NB4 (cell line): ENCODE measurements around the gene PSMB3.

Source experiments
- DNase-seq: peaks from one replicate; pipeline ENCODE4 v3.0.0; 2010; ENCODE audit warnings: low read depth
- H3K4me3 ChIP-seq: one replicate; pipeline ENCODE4 v1.5.1; 2011; ENCODE audit warnings: mild to moderate bottlenecking, low read depth, low read length, moderate library complexity
- MYC ChIP-seq: IDR thresholded peaks from 2 replicates; pipeline ENCODE4 v1.6.1; 2011; ENCODE audit warnings: low read depth, low read length
- POLR2A ChIP-seq: IDR thresholded peaks from 2 replicates; pipeline ENCODE4 v1.6.1; 2011; ENCODE audit warnings: mild to moderate bottlenecking; ENCODE audit not compliant: insufficient read length; ENCODE audit errors: extremely low read depth
- TF ChIP-seq, protein P1 (sequence below): IDR thresholded peaks from 2 replicates; pipeline ENCODE4 v1.6.1; 2011; ENCODE audit warnings: low read depth, low read length
- TF ChIP-seq, protein P2 (sequence below): IDR thresholded peaks from one replicate; pipeline ENCODE4 v1.5.1; 2012; ENCODE audit warnings: low read depth, low read length

The PSMB3 gene

DNA sequence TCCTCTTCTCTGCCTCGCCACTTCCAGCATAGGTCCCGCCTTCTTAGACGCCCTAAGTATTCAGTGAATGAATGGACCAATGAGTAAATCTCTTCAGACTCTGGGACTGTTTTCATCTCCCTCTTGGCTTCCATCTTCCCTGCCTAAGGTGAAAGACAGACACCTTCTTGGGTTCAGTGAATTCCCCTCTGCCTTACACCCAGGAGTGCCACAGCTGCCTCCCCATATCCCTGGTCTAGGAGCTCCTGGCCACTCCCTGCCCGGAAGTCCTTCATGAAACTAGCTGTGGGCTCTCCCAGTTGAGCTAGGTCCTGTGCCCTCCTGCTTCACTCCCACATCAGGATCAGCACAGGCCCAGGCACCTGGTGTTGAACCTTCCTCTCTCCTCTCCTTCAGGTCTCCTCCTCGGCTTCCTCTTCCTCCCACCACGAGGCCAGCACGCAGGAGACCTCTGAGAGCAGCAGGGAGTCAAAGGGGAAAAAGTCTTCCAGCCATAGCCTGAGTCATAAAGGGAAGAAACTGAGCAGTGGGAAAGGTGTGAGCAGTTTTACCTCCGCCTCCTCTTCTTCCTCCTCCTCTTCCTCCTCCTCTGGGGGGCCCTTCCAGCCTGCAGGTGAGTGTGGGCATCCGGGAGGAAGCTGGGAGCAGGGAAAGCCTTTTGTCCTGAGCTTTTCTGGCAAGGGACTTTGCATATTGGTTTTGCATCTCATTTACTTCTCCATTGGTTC lies 37.2 kb upstream of the PSMB3 start:
- no peak overlapping the region for H3K4me3 ChIP-seq

DNA sequence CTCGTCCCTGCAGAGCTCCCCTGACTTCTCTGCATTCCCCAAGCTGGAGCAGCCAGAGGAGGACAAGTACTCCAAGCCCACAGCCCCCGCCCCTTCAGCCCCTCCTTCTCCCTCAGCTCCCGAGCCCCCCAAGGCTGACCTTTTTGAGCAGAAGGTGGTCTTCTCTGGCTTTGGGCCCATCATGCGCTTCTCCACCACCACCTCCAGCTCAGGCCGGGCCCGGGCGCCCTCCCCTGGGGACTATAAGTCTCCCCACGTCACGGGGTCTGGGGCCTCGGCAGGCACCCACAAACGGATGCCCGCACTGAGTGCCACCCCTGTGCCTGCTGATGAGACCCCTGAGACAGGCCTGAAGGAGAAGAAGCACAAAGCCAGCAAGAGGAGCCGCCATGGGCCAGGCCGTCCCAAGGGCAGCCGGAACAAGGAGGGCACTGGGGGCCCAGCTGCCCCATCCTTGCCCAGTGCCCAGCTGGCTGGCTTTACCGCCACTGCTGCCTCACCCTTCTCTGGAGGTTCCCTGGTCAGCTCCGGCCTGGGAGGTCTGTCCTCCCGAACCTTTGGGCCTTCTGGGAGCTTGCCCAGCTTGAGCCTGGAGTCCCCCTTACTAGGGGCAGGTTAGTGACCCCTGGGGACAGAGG lies 36.1 kb upstream of the PSMB3 start:
- DNase-seq: no peak
- TF ChIP-seq MYC (no peak), POLR2A (no peak)
- TF ChIP-seq, protein P1, sequence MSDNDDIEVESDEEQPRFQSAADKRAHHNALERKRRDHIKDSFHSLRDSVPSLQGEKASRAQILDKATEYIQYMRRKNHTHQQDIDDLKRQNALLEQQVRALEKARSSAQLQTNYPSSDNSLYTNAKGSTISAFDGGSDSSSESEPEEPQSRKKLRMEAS: no peak
- TF ChIP-seq, protein P2, sequence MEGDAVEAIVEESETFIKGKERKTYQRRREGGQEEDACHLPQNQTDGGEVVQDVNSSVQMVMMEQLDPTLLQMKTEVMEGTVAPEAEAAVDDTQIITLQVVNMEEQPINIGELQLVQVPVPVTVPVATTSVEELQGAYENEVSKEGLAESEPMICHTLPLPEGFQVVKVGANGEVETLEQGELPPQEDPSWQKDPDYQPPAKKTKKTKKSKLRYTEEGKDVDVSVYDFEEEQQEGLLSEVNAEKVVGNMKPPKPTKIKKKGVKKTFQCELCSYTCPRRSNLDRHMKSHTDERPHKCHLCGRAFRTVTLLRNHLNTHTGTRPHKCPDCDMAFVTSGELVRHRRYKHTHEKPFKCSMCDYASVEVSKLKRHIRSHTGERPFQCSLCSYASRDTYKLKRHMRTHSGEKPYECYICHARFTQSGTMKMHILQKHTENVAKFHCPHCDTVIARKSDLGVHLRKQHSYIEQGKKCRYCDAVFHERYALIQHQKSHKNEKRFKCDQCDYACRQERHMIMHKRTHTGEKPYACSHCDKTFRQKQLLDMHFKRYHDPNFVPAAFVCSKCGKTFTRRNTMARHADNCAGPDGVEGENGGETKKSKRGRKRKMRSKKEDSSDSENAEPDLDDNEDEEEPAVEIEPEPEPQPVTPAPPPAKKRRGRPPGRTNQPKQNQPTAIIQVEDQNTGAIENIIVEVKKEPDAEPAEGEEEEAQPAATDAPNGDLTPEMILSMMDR: no peak
- H3K4me3 ChIP-seq: no peak overlapping the region

More for the DNA sequence above, 37.2 kb upstream of the PSMB3 start:
- no peak for DNase-seq
- no peak for TF ChIP-seq MYC
- TF ChIP-seq, protein P1: no peak

DNA sequence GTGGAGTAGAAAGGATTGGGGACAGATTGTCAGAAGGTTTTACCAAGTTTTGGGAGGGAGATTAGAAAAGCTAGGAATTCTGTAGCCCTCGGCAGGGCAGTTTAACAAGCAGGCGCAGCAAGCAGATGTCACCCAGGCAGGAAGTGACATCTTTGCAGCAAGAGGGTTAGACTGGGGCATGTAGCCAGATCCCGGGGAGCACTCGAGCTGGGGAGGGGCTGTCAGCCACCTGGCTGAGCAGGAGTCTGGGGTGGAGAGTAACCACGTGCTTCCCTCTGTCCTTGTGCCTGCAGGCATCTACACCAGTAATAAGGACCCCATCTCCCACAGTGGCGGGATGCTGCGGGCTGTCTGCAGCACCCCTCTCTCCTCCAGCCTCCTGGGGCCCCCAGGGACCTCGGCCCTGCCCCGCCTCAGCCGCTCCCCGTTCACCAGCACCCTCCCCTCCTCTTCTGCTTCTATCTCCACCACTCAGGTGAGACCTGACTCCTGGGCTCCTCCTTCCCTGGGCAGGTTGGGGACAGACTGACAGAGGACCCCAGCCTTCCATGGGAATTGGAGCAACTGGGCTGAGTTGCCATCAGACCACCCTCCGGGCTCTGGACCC lies 35.3 kb upstream of the PSMB3 start:
- H3K4me3 ChIP-seq: no peak overlapping the region
- TF ChIP-seq POLR2A (no peak), MYC (no peak)
- TF ChIP-seq, protein P2: no peak
- TF ChIP-seq, protein P1: no peak
- no peak for DNase-seq

DNA sequence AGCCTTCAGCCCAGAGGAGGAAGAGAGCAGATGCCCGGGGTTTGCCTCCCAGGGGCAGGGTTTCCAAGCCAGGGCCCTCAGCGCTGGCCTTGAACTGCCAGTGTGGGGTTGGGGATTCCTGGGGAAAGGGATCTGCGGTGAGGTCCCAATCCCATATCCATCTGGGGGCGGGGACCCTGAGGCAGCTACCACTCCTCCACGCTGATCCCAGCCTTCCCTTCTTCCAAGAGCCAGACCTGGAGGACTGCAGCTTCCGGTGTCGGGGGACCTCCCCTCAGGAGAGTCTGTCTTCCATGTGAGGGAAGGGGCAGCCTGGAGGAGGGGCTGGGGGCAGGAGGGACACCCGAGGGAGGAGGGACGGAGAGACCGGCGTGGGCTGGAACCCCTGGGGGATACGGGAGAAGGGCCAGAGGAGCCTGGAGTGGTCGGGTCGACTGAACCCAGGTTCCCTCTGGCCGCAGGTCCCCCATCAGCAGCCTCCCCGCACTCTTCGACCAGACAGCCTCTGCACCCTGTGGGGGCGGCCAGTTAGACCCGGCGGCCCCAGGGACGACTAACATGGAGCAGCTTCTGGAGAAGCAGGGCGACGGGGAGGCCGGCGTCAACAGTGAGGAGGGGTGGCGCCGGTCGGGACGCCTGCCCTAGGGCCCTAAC lies 33.1 kb upstream of the PSMB3 start:
- TF ChIP-seq, protein P1: no peak
- no peak for TF ChIP-seq POLR2A
- TF ChIP-seq, protein P2: no peak
- no peak for TF ChIP-seq MYC
- no peak for DNase-seq
- H3K4me3 ChIP-seq: no peak overlapping the region

DNA sequence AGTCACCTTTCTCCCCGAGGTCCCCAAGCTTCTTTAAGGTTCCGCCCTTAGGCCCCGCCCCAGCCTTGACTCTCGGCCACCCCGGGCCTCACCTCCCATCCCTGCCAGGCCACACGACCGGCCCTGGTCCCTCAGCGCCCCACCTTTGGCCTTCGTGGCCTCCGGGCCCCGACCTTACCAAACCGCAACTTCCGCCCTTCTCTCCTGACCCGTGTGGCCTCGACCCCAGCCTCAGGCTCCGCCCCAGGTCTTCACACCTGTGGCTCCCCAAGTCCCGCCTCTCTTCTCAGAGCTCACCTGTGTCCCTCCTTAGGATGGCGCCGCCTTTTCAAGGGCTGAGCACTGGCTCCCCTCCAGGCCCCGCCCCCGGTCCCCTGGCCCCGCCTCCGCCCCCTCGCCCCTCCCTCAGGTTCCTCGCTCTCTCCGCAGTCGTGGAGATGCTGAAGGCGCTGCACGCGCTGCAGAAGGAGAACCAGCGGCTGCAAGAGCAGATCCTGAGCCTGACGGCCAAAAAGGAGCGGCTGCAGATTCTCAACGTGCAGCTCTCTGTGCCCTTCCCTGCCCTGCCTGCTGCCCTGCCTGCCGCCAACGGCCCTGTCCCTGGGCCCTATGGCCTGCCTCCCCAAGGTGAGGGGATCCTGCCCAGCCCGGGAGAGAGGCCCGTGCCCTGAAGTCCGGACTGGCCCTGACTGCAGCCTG lies 32.4 kb upstream of the PSMB3 start:
- TF ChIP-seq POLR2A (no peak), MYC (no peak)
- TF ChIP-seq, protein P1: no peak
- TF ChIP-seq, protein P2: no peak
- no peak overlapping the region for H3K4me3 ChIP-seq
- DNase-seq: no peak
